WTC11 (cell line): ENCODE measurements around the gene NT5C. TPM values are rescaled to one million over a fixed set of nuclear protein-coding genes. Genes with fewer than 3 reads are reported as not detected.

Experiments
- ATAC-seq: fragments of 200-7000 bp; cut with Tn5 transposase; 2 replicates; pipeline ENCODE4 v1.10.0; 2021; ENCODE audit warnings: mild to moderate bottlenecking, moderate library complexity
- CTCF ChIA-PET: fragments of 300-600 bp; sonication (Branson Sonifier 250); formaldehyde crosslinking; loops from one replicate; lab custom pipeline; 2021; ENCODE audit warnings: antibody characterized with exemption; lab: Charles Lee
- POLR2A ChIA-PET: fragments of 350-600 bp; sonication (Branson Sonifier 250); formaldehyde crosslinking; loops from one replicate; lab custom pipeline; 2021; ENCODE audit warnings: antibody characterized with exemption; lab: Charles Lee
- DNase-seq: peaks from one replicate; pipeline ENCODE4 v3.0.0; 2021; ENCODE audit warnings: low spot score
- H3K27ac Mint-ChIP-seq: 2 replicates; pipeline ENCODE4 v1.8.0; 2021; ENCODE audit warnings: mixed read lengths
- H3K27me3 Mint-ChIP-seq: 2 replicates; pipeline ENCODE4 v1.8.0; 2021; ENCODE audit warnings: low read depth, mild to moderate bottlenecking, moderate library complexity, mixed read lengths
- H3K36me3 Mint-ChIP-seq: 2 replicates; pipeline ENCODE4 v1.8.0; 2021; ENCODE audit warnings: mixed read lengths
- H3K4me1 Mint-ChIP-seq: 2 replicates; pipeline ENCODE4 v1.8.0; 2022; ENCODE audit warnings: mixed read lengths
- H3K4me3 Mint-ChIP-seq: 2 replicates; pipeline ENCODE4 v1.8.0; 2021; ENCODE audit warnings: mild to moderate bottlenecking, moderate library complexity, mixed read lengths
- H3K9me3 Mint-ChIP-seq: 2 replicates; pipeline ENCODE4 v1.8.0; 2021; ENCODE audit warnings: mixed read lengths
- ATF6 ChIP-seq: sonication (generic); formaldehyde crosslinking; IDR thresholded peaks from 2 replicates; pipeline ENCODE4 v1.8.1; 2023; ENCODE audit warnings: mild to moderate bottlenecking, missing genetic modification reagents
- CREM ChIP-seq: sonication (generic); formaldehyde crosslinking; IDR thresholded peaks from 2 replicates; pipeline ENCODE4 v1.8.1; 2022; ENCODE audit warnings: mild to moderate bottlenecking, missing genetic modification reagents, moderate library complexity
- E2F4 ChIP-seq: sonication (generic); formaldehyde crosslinking; IDR thresholded peaks from 2 replicates; pipeline ENCODE4 v1.8.1; 2022; ENCODE audit warnings: low read depth, mild to moderate bottlenecking, moderate library complexity, missing genetic modification reagents, borderline replicate concordance
- ESRRA ChIP-seq: sonication (generic); formaldehyde crosslinking; IDR thresholded peaks from 2 replicates; pipeline ENCODE4 v1.8.1; 2022; ENCODE audit warnings: mild to moderate bottlenecking, missing genetic modification reagents, borderline replicate concordance
- ETV6 ChIP-seq: sonication (generic); formaldehyde crosslinking; IDR thresholded peaks from 2 replicates; pipeline ENCODE4 v1.8.1; 2022; ENCODE audit warnings: mild to moderate bottlenecking, missing genetic modification reagents
- GABPB1 ChIP-seq: sonication (generic); formaldehyde crosslinking; IDR thresholded peaks from 2 replicates; pipeline ENCODE4 v1.8.1; 2023; ENCODE audit warnings: mild to moderate bottlenecking, missing genetic modification reagents
- GRHL2 ChIP-seq: fragments of 250-450 bp; sonication (Bioruptor Pico); IDR thresholded peaks from 2 replicates; pipeline ENCODE4 v1.8.0; 2022; ENCODE audit warnings: mild to moderate bottlenecking, moderate library complexity; ENCODE audit not compliant: insufficient replicate concordance, severe bottlenecking
- HMGA2 ChIP-seq: fragments of 250-450 bp; sonication (Bioruptor Pico); IDR thresholded peaks from 2 replicates; pipeline ENCODE4 v1.4.0; 2021; ENCODE audit warnings: mild to moderate bottlenecking, moderate library complexity
- HMGXB4 ChIP-seq: sonication (generic); formaldehyde crosslinking; IDR thresholded peaks from 2 replicates; pipeline ENCODE4 v1.8.1; 2023; ENCODE audit warnings: mild to moderate bottlenecking, moderate library complexity, missing genetic modification reagents
- IRF2 ChIP-seq: sonication (generic); formaldehyde crosslinking; IDR thresholded peaks from 2 replicates; pipeline ENCODE4 v1.8.0; 2022; ENCODE audit warnings: low read depth, missing genetic modification reagents, borderline replicate concordance
- JUN ChIP-seq: sonication (generic); formaldehyde crosslinking; IDR thresholded peaks from 2 replicates; pipeline ENCODE4 v1.8.0; 2023; ENCODE audit warnings: mild to moderate bottlenecking, missing genetic modification reagents
- KAT7 ChIP-seq: sonication (generic); formaldehyde crosslinking; IDR thresholded peaks from 2 replicates; pipeline ENCODE4 v1.8.1; 2023; ENCODE audit warnings: missing genetic modification reagents, mild to moderate bottlenecking, borderline replicate concordance
- MLX ChIP-seq: sonication (generic); formaldehyde crosslinking; IDR thresholded peaks from 2 replicates; pipeline ENCODE4 v1.8.1; 2023; ENCODE audit warnings: mild to moderate bottlenecking, missing genetic modification reagents, moderate library complexity
- MYBL2 ChIP-seq: sonication (generic); formaldehyde crosslinking; IDR thresholded peaks from 2 replicates; pipeline ENCODE4 v1.8.1; 2023; ENCODE audit warnings: mild to moderate bottlenecking, moderate library complexity, missing genetic modification reagents
- OVOL2 ChIP-seq: fragments of 250-450 bp; sonication (Bioruptor Pico); IDR thresholded peaks from 2 replicates; pipeline ENCODE4 v1.9.0; 2021; ENCODE audit warnings: mild to moderate bottlenecking, borderline replicate concordance
- PRRX2 ChIP-seq: fragments of 250-450 bp; sonication (Bioruptor Pico); IDR thresholded peaks from 2 replicates; pipeline ENCODE4 v1.8.0; 2021; ENCODE audit warnings: mild to moderate bottlenecking
- SMAD3 ChIP-seq: sonication (generic); formaldehyde crosslinking; IDR thresholded peaks from 2 replicates; pipeline ENCODE4 v1.8.0; 2022; ENCODE audit warnings: missing genetic modification reagents, mild to moderate bottlenecking, borderline replicate concordance
- ZBTB21 ChIP-seq: sonication (generic); formaldehyde crosslinking; IDR thresholded peaks from 2 replicates; pipeline ENCODE4 v1.8.1; 2023; ENCODE audit warnings: mild to moderate bottlenecking, missing genetic modification reagents, borderline replicate concordance
- ZMAT4 ChIP-seq: fragments of 250-450 bp; sonication (Bioruptor Pico); IDR thresholded peaks from 2 replicates; pipeline ENCODE4 v1.9.0; 2021; ENCODE audit warnings: mild to moderate bottlenecking
- ZNF121 ChIP-seq: sonication (generic); formaldehyde crosslinking; IDR thresholded peaks from 2 replicates; pipeline ENCODE4 v1.8.0; 2023; ENCODE audit warnings: missing genetic modification reagents
- ZNF219 ChIP-seq: sonication (generic); formaldehyde crosslinking; IDR thresholded peaks from 2 replicates; pipeline ENCODE4 v1.8.0; 2023; ENCODE audit warnings: missing genetic modification reagents, mild to moderate bottlenecking, borderline replicate concordance
- ZNF263 ChIP-seq: sonication (generic); formaldehyde crosslinking; IDR thresholded peaks from 2 replicates; pipeline ENCODE4 v1.8.1; 2022; ENCODE audit warnings: low read depth, mild to moderate bottlenecking, moderate library complexity, missing genetic modification reagents
- ZNF281 ChIP-seq: sonication (generic); formaldehyde crosslinking; IDR thresholded peaks from 2 replicates; pipeline ENCODE4 v1.8.0; 2023; ENCODE audit warnings: mild to moderate bottlenecking, missing genetic modification reagents
- ZNF317 ChIP-seq: sonication (generic); formaldehyde crosslinking; IDR thresholded peaks from 2 replicates; pipeline ENCODE4 v1.8.1; 2023; ENCODE audit warnings: low read depth, mild to moderate bottlenecking, moderate library complexity, missing genetic modification reagents, borderline replicate concordance
- ZNF416 ChIP-seq: fragments of 250-450 bp; sonication (Bioruptor Pico); IDR thresholded peaks from 2 replicates; pipeline ENCODE4 v1.9.0; 2021; ENCODE audit warnings: mild to moderate bottlenecking, inconsistent platforms
- ZNF671 ChIP-seq: fragments of 250-450 bp; sonication (Bioruptor Pico); IDR thresholded peaks from 2 replicates; pipeline ENCODE4 v1.8.0; 2021; ENCODE audit warnings: mild to moderate bottlenecking
- ZSCAN18 ChIP-seq: fragments of 250-450 bp; sonication (Bioruptor Pico); IDR thresholded peaks from 2 replicates; pipeline ENCODE4 v2.1.2; 2022; ENCODE audit warnings: mild to moderate bottlenecking, moderate library complexity
- total RNA-seq: library from RNA; stranded (reverse); gene quantifications from 3 replicates; pipeline ENCODE4 v1.2.3, GENCODE V29; 2021

The NT5C gene
- total RNA-seq, 1 experiment from 2014 or later = 91.0 TPM

GRCh38 chr17:75087558-75088453 lies 43.7 kb downstream of the NT5C start, which contains the start of gene SLC16A5:
TSS of gene SLC16A5 (plus strand) at chr17:75087954. CDS start at chr17:75093637, 5,683 bp downstream.
- ChIA-PET CTCF (interaction anchor here (0.6 to 3.1 kb wide), 25 partner anchors 9 to 338 kb away, joined by 3 to 32 read pairs (median 7); partner anchors contain the start of genes ARMC7, MIF4GD, MRPL58 and NT5C), POLR2A (interaction anchor here (0.6 to 2.5 kb wide), 13 partner anchors 8 to 215 kb away, joined by 3 to 9 read pairs (median 4); partner anchors contain the start of genes ARMC7, FDXR, JPT1 and NT5C)
- DNase-seq (peak; percentile 95), ATAC-seq (peak; percentile 85)
- Mint-ChIP-seq H3K4me1 (peaks cover 68% of the 10 kb centered on the region), H3K4me3 (peak within 1 kb of the TSS; percentile 86), H3K27me3 (no peaks in the 10 kb centered on the region; the same call in 1 of the 2 replicates), H3K9me3 (no peaks in the 10 kb centered on the region), H3K27ac (peak within 1 kb of the TSS; percentile 97), H3K36me3 (no peaks in the 10 kb centered on the region)
- TF ChIP-seq ZNF121 (CRISPR knock-in tag) (peak; percentile 4; the same call in 1 of the 2 replicates), SMAD3 (no peak; the same call in 1 of the 2 replicates), ZNF219 (no peak), GABPB1 (CRISPR knock-in tag) (peak; percentile 6; the same call in 1 of the 2 replicates), ATF6 (CRISPR knock-in tag) (no peak), KAT7 (CRISPR knock-in tag) (no peak), ZNF671 (no peak), MYBL2 (CRISPR knock-in tag) (no peak), ZNF416 (no peak), CREM (CRISPR knock-in tag) (no peak), PRRX2 (CRISPR knock-in tag) (no peak), ZBTB21 (no peak), OVOL2 (CRISPR knock-in tag) (no peak), ESRRA (no peak), HMGXB4 (CRISPR knock-in tag) (peak; percentile 59; the same call in 1 of the 2 replicates), ETV6 (no peak; the same call in none of the 2 replicates), JUN (no peak), ZNF263 (CRISPR knock-in tag) (no peak), GRHL2 (CRISPR knock-in tag) (no peak), E2F4 (CRISPR knock-in tag) (no peak), HMGA2 (no peak), ZNF281 (no peak), IRF2 (CRISPR knock-in tag) (no peak), ZMAT4 (no peak), ZNF317 (CRISPR knock-in tag) (peak; percentile 57), MLX (CRISPR knock-in tag) (no peak), ZSCAN18 (CRISPR knock-in tag) (no peak)
